ENCODE results near the gene GPA33.

GPA33 gene

DNA sequence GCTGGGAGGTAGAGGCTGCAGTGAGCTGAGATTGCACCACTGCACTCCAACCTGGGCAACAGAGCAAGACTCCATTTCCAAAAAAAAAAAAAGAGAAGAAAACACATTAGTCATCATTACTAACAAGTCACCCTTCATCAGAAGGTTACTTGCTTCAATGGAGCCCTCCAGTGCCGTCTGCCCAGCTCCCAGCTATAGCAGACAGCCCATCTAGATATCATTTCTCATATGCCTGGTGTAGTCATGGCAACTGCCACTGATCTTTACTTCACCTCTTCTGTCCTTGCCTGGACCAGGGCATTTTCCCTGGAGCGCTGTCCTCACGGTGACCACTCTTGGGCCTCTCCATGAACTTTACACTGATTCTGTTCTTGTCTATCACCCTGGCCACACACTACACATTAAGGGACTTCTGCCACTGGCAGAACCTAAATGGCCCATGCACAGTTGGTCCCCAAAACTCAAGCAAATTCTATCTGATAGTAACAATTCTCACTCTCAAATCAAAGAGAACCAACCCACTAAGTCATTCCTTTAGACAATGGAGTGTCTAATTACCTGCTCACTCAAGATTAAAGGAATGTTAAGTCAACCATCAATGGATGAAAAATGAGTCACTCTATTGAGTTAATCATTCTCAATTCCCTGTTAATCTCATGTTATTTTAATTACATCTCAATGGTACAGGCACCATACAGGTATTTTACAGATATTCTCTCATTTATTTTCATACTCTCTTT is 12.9 kb downstream of the GPA33 start:
- Histone ChIP-seq H2AFZ (no peak overlapping the region), H3K9me3 (ENCODE audit: control insufficient read depth, low read length) (no peaks in the 10 kb centered on the region), H3K4me1 (no peaks in the 10 kb centered on the region), H3K4me3 (ENCODE audit: low read depth, low read length) (no peak overlapping the region), H3K36me3 (ENCODE audit: control insufficient read depth, insufficient read depth, low read length) (no peaks in the 10 kb centered on the region), H3K9ac (no peak overlapping the region), H3K4me2 (ENCODE audit: low read length) (no peak overlapping the region), H3K27me3 (ENCODE audit: control insufficient read depth, insufficient read depth, low read length) (no peaks in the 10 kb centered on the region), H3K27ac (no peak overlapping the region), H3K79me2 (no peaks in the 10 kb centered on the region)
- TF ChIP-seq, protein P1, sequence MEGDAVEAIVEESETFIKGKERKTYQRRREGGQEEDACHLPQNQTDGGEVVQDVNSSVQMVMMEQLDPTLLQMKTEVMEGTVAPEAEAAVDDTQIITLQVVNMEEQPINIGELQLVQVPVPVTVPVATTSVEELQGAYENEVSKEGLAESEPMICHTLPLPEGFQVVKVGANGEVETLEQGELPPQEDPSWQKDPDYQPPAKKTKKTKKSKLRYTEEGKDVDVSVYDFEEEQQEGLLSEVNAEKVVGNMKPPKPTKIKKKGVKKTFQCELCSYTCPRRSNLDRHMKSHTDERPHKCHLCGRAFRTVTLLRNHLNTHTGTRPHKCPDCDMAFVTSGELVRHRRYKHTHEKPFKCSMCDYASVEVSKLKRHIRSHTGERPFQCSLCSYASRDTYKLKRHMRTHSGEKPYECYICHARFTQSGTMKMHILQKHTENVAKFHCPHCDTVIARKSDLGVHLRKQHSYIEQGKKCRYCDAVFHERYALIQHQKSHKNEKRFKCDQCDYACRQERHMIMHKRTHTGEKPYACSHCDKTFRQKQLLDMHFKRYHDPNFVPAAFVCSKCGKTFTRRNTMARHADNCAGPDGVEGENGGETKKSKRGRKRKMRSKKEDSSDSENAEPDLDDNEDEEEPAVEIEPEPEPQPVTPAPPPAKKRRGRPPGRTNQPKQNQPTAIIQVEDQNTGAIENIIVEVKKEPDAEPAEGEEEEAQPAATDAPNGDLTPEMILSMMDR (IDR thresholded peaks at IDR 0.05) = no peak

DNA sequence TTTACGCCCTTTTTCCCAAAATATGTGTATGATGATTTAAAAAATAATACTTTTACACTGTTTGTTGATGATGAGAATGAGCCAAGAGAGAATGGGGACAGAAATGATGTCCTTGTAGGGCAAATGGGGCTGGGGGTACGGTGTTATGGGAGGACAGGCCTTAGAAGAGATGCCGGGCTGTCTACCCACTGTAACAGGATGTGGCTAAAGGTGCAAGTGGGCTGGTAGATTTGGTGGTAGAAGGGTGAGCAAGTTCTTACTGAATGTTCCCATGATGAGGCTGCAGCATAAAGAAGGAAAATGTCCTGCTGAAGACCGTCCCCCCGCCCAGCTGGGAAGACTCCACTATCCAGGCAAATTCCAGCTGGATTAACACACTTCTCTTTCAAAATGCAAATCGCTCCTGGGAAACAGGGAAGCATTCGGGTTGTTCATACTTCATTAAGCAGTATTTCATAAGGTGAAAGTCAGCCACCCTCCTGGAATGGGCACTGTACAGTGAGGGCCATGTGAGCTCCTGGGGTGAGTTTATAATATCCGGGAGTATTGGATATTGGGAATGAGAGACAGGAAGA is 14.0 kb downstream of the GPA33 start:
- H3K4me2 ChIP-seq (ENCODE audit: low read length) = no peak overlapping the region
- H3K4me3 ChIP-seq (ENCODE audit: low read depth, low read length) = no peak overlapping the region
- no peaks in the 10 kb centered on the region for H3K27me3 ChIP-seq (ENCODE audit: control insufficient read depth, insufficient read depth, low read length)
- no peaks in the 10 kb centered on the region for H3K36me3 ChIP-seq (ENCODE audit: control insufficient read depth, insufficient read depth, low read length)
- no peaks in the 10 kb centered on the region for H3K79me2 ChIP-seq
- no peaks in the 10 kb centered on the region for H3K4me1 ChIP-seq
- no peak overlapping the region for H3K27ac ChIP-seq
- no peak overlapping the region for H3K9ac ChIP-seq
- TF ChIP-seq, protein P1 (IDR thresholded peaks at IDR 0.05) = no peak
- no peak overlapping the region for H2AFZ ChIP-seq
- H3K9me3 ChIP-seq (ENCODE audit: control insufficient read depth, low read length) = no peaks in the 10 kb centered on the region

DNA sequence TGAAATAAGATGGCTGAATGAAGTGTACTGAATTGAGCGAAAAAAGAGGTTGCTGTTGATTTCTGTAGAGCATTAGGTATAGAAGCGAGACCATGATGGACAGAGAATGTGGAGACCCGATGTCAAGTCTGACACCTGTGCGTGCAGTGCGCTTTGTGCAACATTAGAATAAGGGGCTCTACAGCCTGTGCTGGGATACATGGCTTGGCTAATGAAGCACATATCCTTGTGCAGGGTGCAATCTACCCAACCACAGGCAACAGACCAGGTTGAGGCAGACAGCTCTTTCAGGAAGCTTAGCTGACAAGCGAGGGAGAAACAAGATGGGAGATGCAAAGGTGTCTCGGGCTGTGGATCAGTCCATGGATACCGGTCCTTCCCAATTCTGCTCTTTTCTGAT is 18.9 kb downstream of the GPA33 start:
- Histone ChIP-seq H3K9me3 (ENCODE audit: control insufficient read depth, low read length) (no peaks in the 10 kb centered on the region), H2AFZ (no peak overlapping the region), H3K27me3 (ENCODE audit: control insufficient read depth, insufficient read depth, low read length) (no peaks in the 10 kb centered on the region), H3K79me2 (no peaks in the 10 kb centered on the region), H3K27ac (no peak overlapping the region), H3K9ac (no peak overlapping the region), H3K4me3 (ENCODE audit: low read depth, low read length) (no peak overlapping the region), H3K4me2 (ENCODE audit: low read length) (no peak overlapping the region), H3K4me1 (no peaks in the 10 kb centered on the region), H3K36me3 (ENCODE audit: control insufficient read depth, insufficient read depth, low read length) (no peaks in the 10 kb centered on the region)
- TF ChIP-seq, protein P1 (IDR thresholded peaks at IDR 0.05) = no peak

DNA sequence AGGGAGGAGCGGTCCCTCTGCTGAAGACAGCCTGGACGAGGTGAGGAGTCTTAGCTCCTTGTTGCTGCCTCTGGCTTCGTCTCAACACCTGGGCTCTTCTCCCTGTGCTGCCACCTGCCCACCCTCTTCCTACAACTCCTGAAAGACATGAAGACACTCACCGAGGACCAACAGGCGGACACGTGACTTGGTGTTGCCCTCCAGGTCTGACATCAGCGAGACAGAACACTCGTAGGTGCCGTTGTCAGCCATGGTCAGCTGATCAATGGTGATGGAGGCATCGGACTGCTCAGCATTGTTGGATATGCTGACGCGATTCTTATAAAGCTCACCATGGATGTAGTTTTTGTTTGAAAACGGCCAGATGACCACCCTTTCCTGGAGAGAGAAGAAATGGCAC is 21.4 kb downstream of the GPA33 start:
- H3K9ac ChIP-seq = no peak overlapping the region
- H3K4me3 ChIP-seq (ENCODE audit: low read depth, low read length) = no peak overlapping the region
- TF ChIP-seq, protein P1 (IDR thresholded peaks at IDR 0.05) = no peak
- H3K4me2 ChIP-seq (ENCODE audit: low read length) = no peak overlapping the region
- no peak overlapping the region for H2AFZ ChIP-seq
- H3K27ac ChIP-seq = no peak overlapping the region
- no peaks in the 10 kb centered on the region for H3K27me3 ChIP-seq (ENCODE audit: control insufficient read depth, insufficient read depth, low read length)
- H3K9me3 ChIP-seq (ENCODE audit: control insufficient read depth, low read length) = no peaks in the 10 kb centered on the region
- H3K4me1 ChIP-seq = no peaks in the 10 kb centered on the region
- no peaks in the 10 kb centered on the region for H3K36me3 ChIP-seq (ENCODE audit: control insufficient read depth, insufficient read depth, low read length)
- no peaks in the 10 kb centered on the region for H3K79me2 ChIP-seq

DNA sequence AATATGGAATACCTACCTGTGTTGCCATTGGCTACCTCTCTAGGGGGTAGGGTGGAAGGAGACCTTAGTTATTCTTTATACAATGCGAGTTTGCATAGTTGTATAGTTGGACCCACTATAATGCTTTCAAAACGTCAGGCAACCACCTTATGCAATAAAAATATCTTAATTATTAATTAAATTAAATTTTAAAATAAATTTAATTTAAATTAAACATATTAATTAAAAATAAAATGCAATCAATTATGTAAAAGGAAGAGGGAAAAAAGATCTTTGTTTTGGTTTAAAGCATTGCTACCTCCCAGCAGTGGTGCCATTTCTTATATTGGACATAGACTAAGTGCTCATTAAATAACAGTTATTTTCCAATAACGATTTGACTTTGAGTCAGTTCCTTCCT is 22.3 kb downstream of the GPA33 start:
- Histone ChIP-seq H3K4me2 (ENCODE audit: low read length) (no peak overlapping the region), H3K9ac (no peak overlapping the region), H3K4me3 (ENCODE audit: low read depth, low read length) (no peak overlapping the region), H3K9me3 (ENCODE audit: control insufficient read depth, low read length) (no peaks in the 10 kb centered on the region), H2AFZ (no peak overlapping the region), H3K36me3 (ENCODE audit: control insufficient read depth, insufficient read depth, low read length) (no peaks in the 10 kb centered on the region), H3K79me2 (no peaks in the 10 kb centered on the region), H3K4me1 (no peaks in the 10 kb centered on the region), H3K27ac (no peak overlapping the region), H3K27me3 (ENCODE audit: control insufficient read depth, insufficient read depth, low read length) (no peaks in the 10 kb centered on the region)
- TF ChIP-seq, protein P1 (IDR thresholded peaks at IDR 0.05) = no peak

Measured in parathyroid adenoma (tissue), 2 donors.